Naive thymus-derived CD4-positive, alpha-beta T cell (primary cell): ENCODE results near the gene RERE. TPM values are rescaled to one million over a fixed set of nuclear protein-coding genes. Genes with fewer than 3 reads are reported as not detected.

Source experiments
- ATAC-seq: fragments of 150-1000 bp; cut with Tn5 transposase; 2 replicates; pipeline ENCODE4 v1.10.0; 2021; ENCODE audit warnings: mild to moderate bottlenecking, moderate library complexity
- CTCF ChIA-PET: fragments of 350-600 bp; sonication (Branson Sonifier 250); formaldehyde crosslinking; loops from one replicate; lab custom pipeline; 2021; ENCODE audit warnings: antibody characterized with exemption; lab: Charles Lee
- POLR2A ChIA-PET: fragments of 350-600 bp; sonication (Branson Sonifier 250); formaldehyde crosslinking; loops from one replicate; lab custom pipeline; 2021; ENCODE audit warnings: antibody characterized with exemption, inconsistent platforms; lab: Charles Lee
- DNase-seq, 9 donors: peaks; one replicate each; pipeline versions ENCODE4 v3.0.0 to v3.0.0-alpha.2; 2020 to 2022; ENCODE audit warnings: mixed read lengths in 1 of 9
- H3K27ac ChIP-seq: one replicate; pipeline ENCODE4 v1.7.0; 2013; ENCODE audit warnings: mild to moderate bottlenecking, low read depth, low read length, moderate library complexity
- H3K27me3 ChIP-seq, 2 donors: one replicate each; pipeline ENCODE4 v1.7.0; 2013; ENCODE audit warnings: low read length in 2 of 2, mild to moderate bottlenecking in 2 of 2, moderate library complexity in 2 of 2; ENCODE audit not compliant: control insufficient read depth in 2 of 2, insufficient read depth in 2 of 2
- H3K36me3 ChIP-seq, 3 experiments: 1 replicate in 2 of 3; 2 replicates in 1 of 3; pipeline ENCODE4 v1.7.0; 2013; ENCODE audit warnings: low read length in 3 of 3, mild to moderate bottlenecking in 3 of 3, moderate library complexity in 1 of 3; ENCODE audit not compliant: insufficient read depth in 3 of 3, control insufficient read depth in 2 of 3
- H3K4me1 ChIP-seq, 2 donors: one replicate each; pipeline ENCODE4 v1.7.0; 2013; ENCODE audit warnings: low read length in 2 of 2, mild to moderate bottlenecking in 2 of 2, moderate library complexity in 1 of 2; ENCODE audit not compliant: control insufficient read depth in 2 of 2, insufficient read depth in 2 of 2
- H3K4me3 ChIP-seq: 2 replicates; pipeline ENCODE4 v1.7.0; 2013; ENCODE audit warnings: mild to moderate bottlenecking, low read length
- H3K9me3 ChIP-seq, 3 experiments: 1 replicate in 2 of 3; 2 replicates in 1 of 3; pipeline ENCODE4 v1.7.0; 2013; ENCODE audit warnings: low read length in 3 of 3; ENCODE audit not compliant: control insufficient read depth in 2 of 3
- H3K27ac Mint-ChIP-seq, 9 donors: one replicate each; pipeline ENCODE4 v1.8.0; 2020 to 2022; ENCODE audit warnings: mixed read lengths in 9 of 9, mild to moderate bottlenecking in 8 of 9, moderate library complexity in 5 of 9, inconsistent platforms in 2 of 9
- H3K27me3 Mint-ChIP-seq, 5 donors: one replicate each; pipeline ENCODE4 v1.8.0; 2021 to 2022; ENCODE audit warnings: mixed read lengths in 5 of 5, mild to moderate bottlenecking in 1 of 5
- H3K36me3 Mint-ChIP-seq, 5 donors: one replicate each; pipeline ENCODE4 v1.8.0; 2020 to 2022; ENCODE audit warnings: mixed read lengths in 5 of 5, mild to moderate bottlenecking in 3 of 5, inconsistent platforms in 1 of 5
- H3K4me1 Mint-ChIP-seq, 7 donors: one replicate each; pipeline ENCODE4 v1.8.0; 2020 to 2022; ENCODE audit warnings: mixed read lengths in 7 of 7, mild to moderate bottlenecking in 3 of 7, inconsistent platforms in 1 of 7
- H3K4me3 Mint-ChIP-seq, 10 donors: one replicate each; pipeline ENCODE4 v1.8.0; 2020 to 2022; ENCODE audit warnings: mild to moderate bottlenecking in 10 of 10, mixed read lengths in 10 of 10, moderate library complexity in 6 of 10, inconsistent platforms in 2 of 10
- H3K9me3 Mint-ChIP-seq, 11 donors: one replicate each; pipeline ENCODE4 v1.8.0; 2020 to 2022; ENCODE audit warnings: mixed read lengths in 11 of 11, mild to moderate bottlenecking in 4 of 11, inconsistent platforms in 1 of 11, moderate library complexity in 1 of 11
- intact Hi-C, 2 donors: fragments of 100-400 bp; cut with micrococcal nuclease; formaldehyde crosslinking; loops; one replicate each; pipeline ENCODE4 v1.15.1; 2023
- polyA plus RNA-seq, 2 donors: library from polyadenylated mRNA; unstranded; fragments of 300-500 nt; fragmentation: Illumina TruSeq; gene quantifications; one replicate each; pipeline ENCODE4 v1.2.3, GENCODE V29; 2021
- total RNA-seq, 6 experiments: library from RNA in 5 of 6; stranded (reverse) in 5 of 6; gene quantifications; 1 replicate in 5 of 6; 2 replicates in 1 of 6; pipeline ENCODE4 v1.2.3 and lab custom pipeline; 2021 to 2026

The RERE gene
- total and polyA plus RNA-seq, 7 experiments from 2014 or later, result 7.3 to 114 (median 106) TPM

DNA sequence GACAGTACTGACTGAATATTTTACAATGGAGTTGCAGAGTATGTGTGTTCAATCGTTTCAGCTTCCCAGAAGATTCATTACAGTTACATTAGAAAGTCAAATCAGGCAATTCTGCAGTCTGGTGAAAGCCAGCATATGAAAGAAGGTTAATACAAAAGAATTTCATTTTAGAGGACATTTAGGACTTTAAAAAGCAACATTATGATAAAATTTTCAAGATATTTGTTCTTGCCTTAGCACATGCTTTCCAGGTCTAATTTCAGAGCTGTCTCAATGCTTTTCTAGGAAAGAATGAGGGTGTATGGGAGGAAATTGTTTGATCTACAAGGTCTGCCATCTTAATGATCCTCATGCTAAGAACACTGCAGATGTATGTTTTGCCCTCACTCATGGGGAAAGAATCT is 63.2 kb downstream of the RERE start:
- Histone ChIP-seq H3K27ac (no peak overlapping the region), H3K4me1 (no peaks in the 10 kb centered on the region), H3K36me3 (no peaks in the 10 kb centered on the region), H3K9me3 (no peaks in the 10 kb centered on the region), H3K4me3 (no peak overlapping the region), H3K27me3 (no peaks in the 10 kb centered on the region)
- Mint-ChIP-seq H3K36me3 (peaks cover 0 to 10% (median 4%) of the 10 kb centered on the region in 5 donors), H3K4me1 (peaks cover 10 to 58% (median 34%) of the 10 kb centered on the region in 7 donors), H3K27ac (peak overlapping the region in 1 of 9 donors; percentile 38), H3K9me3 (no peaks in the 10 kb centered on the region), H3K27me3 (no peaks in the 10 kb centered on the region), H3K4me3 (no peak overlapping the region)
- POLR2A ChIA-PET, result no interaction called here
- CTCF ChIA-PET, result no interaction called here
- intact Hi-C loops, result no loop called here
- no peak for DNase-seq
- no peak for ATAC-seq

- ATAC-seq, result no peak
- no peak for DNase-seq
- Histone ChIP-seq H3K27me3 (no peaks in the 10 kb centered on the region), H3K4me3 (no peak overlapping the region), H3K4me1 (no peaks in the 10 kb centered on the region), H3K27ac (no peak overlapping the region), H3K9me3 (no peaks in the 10 kb centered on the region), H3K36me3 (no peaks in the 10 kb centered on the region)
- peaks cover 10 to 58% (median 38%) of the 10 kb centered on the region in 7 donors for H3K4me1 Mint-ChIP-seq
- H3K27ac Mint-ChIP-seq, result no peak overlapping the region
- H3K9me3 Mint-ChIP-seq, result no peaks in the 10 kb centered on the region
- ChIA-PET CTCF (no interaction called here), POLR2A (no interaction called here)
- H3K36me3 Mint-ChIP-seq, result peaks cover 0 to 10% (median 4%) of the 10 kb centered on the region in 5 donors
- intact Hi-C loops, result no loop called here
- H3K27me3 Mint-ChIP-seq, result no peaks in the 10 kb centered on the region
- no peak overlapping the region for H3K4me3 Mint-ChIP-seq
Observed at GRCh38 chr1:8753736-8754135, 63.7 kb downstream of the RERE start.

GRCh38 chr1:8752921-8753713 is 64.3 kb downstream of the RERE start:
- no peaks in the 10 kb centered on the region for H3K27me3 ChIP-seq
- no peaks in the 10 kb centered on the region for H3K9me3 ChIP-seq
- Mint-ChIP-seq H3K36me3 (peaks cover 0 to 14% (median 8%) of the 10 kb centered on the region in 5 donors), H3K9me3 (no peaks in the 10 kb centered on the region), H3K27ac (no peak overlapping the region), H3K4me3 (no peak overlapping the region), H3K4me1 (peaks cover 12 to 58% (median 45%) of the 10 kb centered on the region in 7 donors), H3K27me3 (no peaks in the 10 kb centered on the region)
- no peaks in the 10 kb centered on the region for H3K4me1 ChIP-seq
- H3K36me3 ChIP-seq, result no peaks in the 10 kb centered on the region
- ChIA-PET CTCF (no interaction called here), POLR2A (no interaction called here)
- intact Hi-C loops, result no loop called here
- H3K27ac ChIP-seq, result no peak overlapping the region
- ATAC-seq, result no peak
- no peak overlapping the region for H3K4me3 ChIP-seq
- DNase-seq, result no peak

DNA sequence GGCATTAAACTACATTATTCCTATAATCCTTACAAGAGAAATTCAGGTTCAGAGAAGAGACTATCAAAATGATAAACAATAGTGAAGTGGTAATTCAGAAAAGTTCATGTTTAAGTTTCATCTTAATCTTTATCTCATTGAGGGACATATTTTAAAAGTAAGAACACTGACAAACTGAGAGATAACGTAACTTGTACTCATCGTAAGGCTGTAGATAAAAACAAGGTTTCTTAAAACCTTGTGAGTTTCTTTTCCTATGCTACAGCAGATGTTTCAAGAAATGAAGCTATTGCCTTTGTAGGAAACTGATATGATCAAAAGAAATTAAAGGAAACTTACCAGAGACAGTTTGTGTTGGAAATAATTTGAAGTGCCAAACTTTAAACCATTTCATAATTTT is 65.0 kb downstream of the RERE start:
- H3K9me3 Mint-ChIP-seq, result no peaks in the 10 kb centered on the region
- H3K4me1 ChIP-seq, result no peaks in the 10 kb centered on the region
- no peak overlapping the region for H3K4me3 ChIP-seq
- no peak for DNase-seq
- H3K27me3 Mint-ChIP-seq, result no peaks in the 10 kb centered on the region
- H3K27ac Mint-ChIP-seq, result peak overlapping the region in 5 of 9 donors; percentile 7 to 72 (median 63)
- CTCF ChIA-PET, result interaction anchor here (0.7 kb wide), 1 partner anchor 40 kb away, joined by 4 read pairs; no protein-coding TSS in a partner anchor
- ATAC-seq, result no peak
- no peaks in the 10 kb centered on the region for H3K9me3 ChIP-seq
- peaks cover 0 to 12% (median 9%) of the 10 kb centered on the region in 5 donors for H3K36me3 Mint-ChIP-seq
- peaks cover 12 to 54% (median 45%) of the 10 kb centered on the region in 7 donors for H3K4me1 Mint-ChIP-seq
- peak overlapping the region in 6 of 10 donors; percentile 37 to 69 (median 52) for H3K4me3 Mint-ChIP-seq
- no peaks in the 10 kb centered on the region for H3K27me3 ChIP-seq
- no peaks in the 10 kb centered on the region for H3K36me3 ChIP-seq
- POLR2A ChIA-PET, result no interaction called here
- H3K27ac ChIP-seq, result no peak overlapping the region
- intact Hi-C loops, result no loop called here

GRCh38 chr1:8751984-8752383 is 65.5 kb downstream of the RERE start:
- H3K27me3 Mint-ChIP-seq, result no peaks in the 10 kb centered on the region
- peak in 1 of 9 donors; percentile 9 for DNase-seq
- H3K4me3 Mint-ChIP-seq, result peak overlapping the region in 8 of 10 donors; percentile 24 to 69 (median 43)
- intact Hi-C loops, result no loop called here
- POLR2A ChIA-PET, result no interaction called here
- no peaks in the 10 kb centered on the region for H3K4me1 ChIP-seq
- peaks cover 0 to 12% (median 9%) of the 10 kb centered on the region in 5 donors for H3K36me3 Mint-ChIP-seq
- peaks cover 12 to 49% (median 45%) of the 10 kb centered on the region in 7 donors for H3K4me1 Mint-ChIP-seq
- peak overlapping the region in 5 of 9 donors; percentile 37 to 72 (median 63) for H3K27ac Mint-ChIP-seq
- no peak overlapping the region for H3K27ac ChIP-seq
- no peaks in the 10 kb centered on the region for H3K9me3 ChIP-seq
- H3K27me3 ChIP-seq, result no peaks in the 10 kb centered on the region
- no peak for ATAC-seq
- CTCF ChIA-PET, result interaction anchor here (0.7 kb wide), 1 partner anchor 41 kb away, joined by 4 read pairs; no protein-coding TSS in a partner anchor
- no peak overlapping the region for H3K4me3 ChIP-seq
- H3K9me3 Mint-ChIP-seq, result no peaks in the 10 kb centered on the region
- no peaks in the 10 kb centered on the region for H3K36me3 ChIP-seq

DNA sequence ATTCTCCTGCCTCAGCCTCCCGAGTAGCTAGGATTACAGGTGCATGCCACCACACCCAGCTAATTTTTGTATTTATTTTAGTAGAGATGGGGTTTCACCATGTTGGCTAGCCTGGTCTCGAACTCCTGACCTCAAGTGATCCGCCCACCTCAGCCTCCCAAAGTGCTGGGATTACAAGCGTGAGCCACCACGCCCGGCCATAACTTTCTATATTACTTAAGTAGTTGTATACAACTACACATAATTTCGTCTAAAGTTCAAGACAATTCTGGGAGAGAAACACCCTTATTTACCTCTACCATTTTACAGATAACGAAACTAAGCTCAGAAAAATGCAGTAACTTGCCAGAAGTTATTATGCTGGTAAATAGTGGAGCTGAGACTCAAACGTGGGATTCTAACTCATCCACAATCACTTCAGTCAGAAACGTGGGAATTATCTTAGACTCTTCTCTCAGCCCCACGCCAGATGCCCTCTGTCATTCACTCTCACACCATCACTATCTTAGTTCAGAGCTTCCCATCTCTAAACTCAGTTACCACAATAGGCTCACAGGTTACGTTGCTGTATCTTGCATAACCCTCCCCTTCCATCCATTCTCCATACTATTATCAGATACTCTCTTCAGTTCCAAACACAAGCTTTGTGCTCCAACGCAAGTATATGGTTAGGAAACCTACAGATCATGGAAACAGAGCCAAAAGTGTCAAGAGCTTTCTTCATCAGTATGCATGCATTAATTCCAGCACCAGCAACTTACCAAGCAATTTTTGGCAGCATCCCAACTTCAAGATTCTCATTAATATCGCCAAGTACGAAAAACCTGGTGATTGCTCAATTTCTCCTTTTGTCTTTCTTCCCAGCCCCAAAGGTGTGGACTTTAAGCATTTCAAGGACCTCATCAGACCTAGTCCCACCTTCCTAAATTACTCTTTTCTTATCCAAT is 69.3 kb downstream of the RERE start:
- Mint-ChIP-seq H3K27me3 (no peaks in the 10 kb centered on the region), H3K4me1 (peaks cover 12 to 32% (median 28%) of the 10 kb centered on the region in 7 donors), H3K4me3 (no peak overlapping the region), H3K9me3 (no peaks in the 10 kb centered on the region), H3K36me3 (peaks cover 0 to 14% (median 9%) of the 10 kb centered on the region in 5 donors), H3K27ac (no peak overlapping the region)
- H3K4me3 ChIP-seq, result no peak overlapping the region
- ChIA-PET POLR2A (interaction anchor here (0.9 to 1.5 kb wide), 2 partner anchors 8 to 68 kb away, joined by 3 to 5 read pairs; no protein-coding TSS in a partner anchor), CTCF (interaction anchor here (0.8 to 1.4 kb wide), 3 partner anchors 18 to 101 kb away, joined by 3 read pairs; no protein-coding TSS in a partner anchor)
- H3K9me3 ChIP-seq, result no peaks in the 10 kb centered on the region
- intact Hi-C loops, result no loop called here
- H3K36me3 ChIP-seq, result no peaks in the 10 kb centered on the region
- no peak overlapping the region for H3K27ac ChIP-seq
- ATAC-seq (no peak), DNase-seq (no peak)
- no peaks in the 10 kb centered on the region for H3K4me1 ChIP-seq
- no peaks in the 10 kb centered on the region for H3K27me3 ChIP-seq
